CD4-positive, alpha-beta T cell treated with Interleukin-12 subunit alpha and Interleukin-12 subunit beta, for 1 hour (primary cell): Measurements from ENCODE around the gene ZNF555.
"Not testable (repeated sequence)": the region's sequence is repeated elsewhere in the genome, so short reads cannot be mapped to it uniquely, and the experiment has no call there.

Experiments
- DNase-seq: peaks from one replicate; pipeline ENCODE4 v3.0.0-alpha.2; 2020

ZNF555 gene

DNA sequence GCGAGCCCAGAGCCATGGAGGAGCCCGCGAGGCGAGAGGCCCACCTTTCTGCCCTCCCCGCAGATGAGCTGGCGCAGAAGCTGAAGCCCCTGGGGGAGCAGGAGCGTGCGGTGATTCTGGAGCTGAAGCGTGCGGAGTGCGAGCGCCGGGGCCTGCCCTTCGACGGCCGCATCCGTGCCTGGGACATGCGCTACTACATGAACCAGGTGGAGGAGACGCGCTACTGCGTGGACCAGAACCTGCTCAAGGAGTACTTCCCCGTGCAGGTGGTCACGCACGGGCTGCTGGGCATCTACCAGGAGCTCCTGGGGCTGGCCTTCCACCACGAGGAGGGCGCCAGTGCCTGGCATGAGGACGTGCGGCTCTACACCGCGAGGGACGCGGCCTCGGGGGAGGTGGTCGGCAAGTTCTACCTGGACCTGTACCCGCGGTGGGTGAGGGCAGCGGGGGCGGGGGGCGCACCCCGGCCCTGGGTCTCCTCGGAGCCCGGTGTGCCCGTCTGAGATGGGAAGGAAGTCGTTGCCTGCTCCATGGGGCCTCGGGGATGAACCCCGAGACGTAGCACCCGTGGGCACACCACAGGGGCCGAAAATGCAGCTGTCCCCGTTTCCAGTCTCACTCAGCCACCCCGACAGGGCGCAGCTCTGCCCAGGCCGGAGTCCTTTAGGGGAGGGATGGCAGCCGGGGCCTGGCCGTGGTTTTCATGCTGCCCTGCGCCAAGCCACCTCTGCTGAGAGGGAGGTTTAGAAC lies 33.7 kb upstream of the ZNF555 start:
- DNase-seq: no peak

DNA sequence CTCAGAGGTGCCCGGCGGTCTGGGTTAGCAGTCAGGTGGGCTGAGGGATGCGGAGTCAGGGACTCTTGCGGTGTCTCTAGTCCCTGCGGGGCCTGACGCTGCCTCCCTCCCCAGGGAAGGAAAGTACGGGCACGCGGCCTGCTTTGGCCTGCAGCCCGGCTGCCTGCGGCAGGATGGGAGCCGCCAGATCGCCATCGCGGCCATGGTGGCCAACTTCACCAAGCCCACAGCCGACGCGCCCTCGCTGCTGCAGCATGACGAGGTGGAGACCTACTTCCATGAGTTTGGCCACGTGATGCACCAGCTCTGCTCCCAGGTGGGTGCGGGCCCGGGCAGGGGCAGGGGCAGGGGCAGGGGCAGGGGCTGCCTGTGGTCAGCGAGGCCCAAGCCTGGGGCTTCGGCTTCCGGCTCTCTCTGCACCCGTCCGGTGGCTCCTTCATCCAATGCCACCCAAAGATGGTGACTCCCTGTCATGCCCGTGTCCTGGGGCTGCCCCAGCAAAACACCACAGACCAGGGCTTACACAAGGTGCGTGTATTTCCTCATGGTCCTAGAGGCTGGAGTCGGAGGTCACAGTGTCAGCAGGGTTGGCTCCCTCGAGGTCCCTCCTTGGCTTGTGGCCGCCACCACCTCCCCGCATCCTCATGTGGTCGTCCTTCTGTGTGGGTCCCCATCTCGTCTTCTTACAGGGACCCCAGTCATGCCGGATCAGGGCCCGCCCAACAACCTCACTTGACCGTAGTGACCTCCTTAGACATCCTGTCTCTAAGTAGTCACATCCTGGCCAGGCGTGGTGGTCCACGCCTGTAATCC lies 32.9 kb upstream of the ZNF555 start:
- no peak for DNase-seq

DNA sequence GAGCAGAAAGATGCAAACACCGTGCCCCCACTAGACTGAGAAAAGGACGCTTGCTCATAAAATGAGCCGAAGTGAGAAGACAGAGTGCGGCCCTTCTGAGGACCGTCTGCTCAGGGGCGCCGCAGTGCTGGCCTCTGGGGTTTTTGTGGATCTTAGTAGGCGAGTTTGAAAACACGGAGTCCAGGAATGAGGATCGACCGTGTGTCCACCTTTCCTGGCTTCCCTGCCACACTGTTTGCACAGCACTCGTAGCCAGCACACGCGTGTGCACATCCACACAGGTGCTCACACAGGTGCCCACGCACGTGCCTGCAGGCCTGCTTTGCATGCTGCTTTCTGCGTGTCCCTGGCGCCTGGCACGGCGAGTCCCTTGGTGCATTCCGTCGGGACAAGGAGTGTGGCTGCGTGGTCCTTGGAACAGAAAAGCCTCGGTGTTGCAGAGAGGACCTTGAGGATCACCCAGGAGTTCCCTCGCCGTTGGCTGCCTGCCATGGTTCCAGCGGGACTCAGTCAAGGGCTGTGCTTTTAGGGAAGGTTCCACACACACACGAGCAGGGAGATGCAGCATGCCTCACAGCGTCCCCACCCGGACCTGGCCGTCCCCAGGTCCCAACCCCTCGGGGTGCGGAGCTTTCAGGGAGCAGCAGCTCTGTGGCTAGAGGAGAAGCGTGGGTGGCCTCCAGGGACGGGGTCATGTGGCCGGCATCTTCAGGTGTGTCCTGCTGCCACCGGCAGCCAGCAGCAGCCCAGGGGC lies 31.7 kb upstream of the ZNF555 start:
- no peak for DNase-seq

DNA sequence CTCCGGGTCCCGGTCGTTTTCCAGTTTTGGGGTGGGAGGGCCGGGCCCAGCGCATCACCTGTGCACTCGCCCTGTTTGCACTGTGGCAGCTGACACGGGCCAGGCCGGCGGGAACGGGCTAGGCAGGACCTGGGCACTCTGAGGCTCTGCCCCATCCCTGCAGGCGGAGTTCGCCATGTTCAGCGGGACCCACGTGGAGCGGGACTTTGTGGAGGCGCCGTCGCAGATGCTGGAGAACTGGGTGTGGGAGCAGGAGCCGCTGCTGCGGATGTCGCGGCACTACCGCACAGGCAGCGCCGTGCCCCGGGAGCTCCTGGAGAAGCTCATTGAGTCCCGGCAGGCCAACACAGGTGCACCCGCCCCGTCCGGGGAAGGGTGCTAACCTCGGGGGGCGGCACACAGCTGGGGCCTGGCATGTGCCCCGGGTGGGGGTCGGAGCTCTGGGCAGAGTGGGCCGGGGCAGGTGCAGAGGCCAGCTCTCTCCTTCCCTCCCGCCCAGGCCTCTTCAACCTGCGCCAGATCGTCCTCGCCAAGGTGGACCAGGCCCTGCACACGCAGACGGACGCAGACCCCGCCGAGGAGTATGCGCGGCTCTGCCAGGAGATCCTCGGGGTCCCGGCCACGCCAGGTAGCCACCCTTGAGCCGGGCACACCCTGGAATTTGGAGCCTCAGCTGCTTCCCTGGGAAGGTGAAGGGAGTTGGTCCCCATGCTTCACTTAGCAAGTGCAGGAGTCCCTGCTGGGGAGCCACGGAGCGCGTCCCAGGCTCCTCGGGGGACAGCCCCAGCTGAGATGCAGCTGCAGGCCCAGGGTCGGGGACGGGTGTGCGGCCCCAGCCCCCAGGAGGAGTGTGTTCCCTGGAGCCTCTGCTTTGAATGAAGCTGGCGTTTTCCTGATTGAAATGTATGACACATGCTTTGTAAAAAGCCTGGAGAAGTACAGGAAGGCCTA lies 30.9 kb upstream of the ZNF555 start:
- DNase-seq: no peak

DNA sequence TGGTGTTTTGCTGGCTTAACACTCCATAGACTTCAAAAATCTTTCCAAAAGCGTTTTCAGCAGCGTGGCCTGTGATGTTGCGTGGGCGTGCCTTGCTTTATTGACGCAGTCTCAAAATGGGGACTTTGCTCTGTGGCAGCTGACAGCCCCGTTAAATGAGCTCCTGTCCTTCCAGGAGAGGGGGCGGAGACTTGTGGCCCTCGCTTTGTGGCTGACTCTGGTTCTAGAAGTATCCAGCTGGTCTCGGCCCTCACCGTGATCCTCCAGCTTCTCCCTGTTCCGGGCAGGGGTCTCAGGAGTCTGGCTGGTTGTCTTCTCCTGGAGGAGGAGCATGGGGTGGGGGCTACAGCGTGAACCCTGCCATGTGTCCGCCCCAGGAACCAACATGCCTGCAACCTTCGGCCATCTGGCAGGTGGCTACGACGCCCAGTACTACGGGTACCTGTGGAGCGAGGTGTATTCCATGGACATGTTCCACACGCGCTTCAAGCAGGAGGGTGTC lies 30.0 kb upstream of the ZNF555 start:
- DNase-seq: no peak

DNA sequence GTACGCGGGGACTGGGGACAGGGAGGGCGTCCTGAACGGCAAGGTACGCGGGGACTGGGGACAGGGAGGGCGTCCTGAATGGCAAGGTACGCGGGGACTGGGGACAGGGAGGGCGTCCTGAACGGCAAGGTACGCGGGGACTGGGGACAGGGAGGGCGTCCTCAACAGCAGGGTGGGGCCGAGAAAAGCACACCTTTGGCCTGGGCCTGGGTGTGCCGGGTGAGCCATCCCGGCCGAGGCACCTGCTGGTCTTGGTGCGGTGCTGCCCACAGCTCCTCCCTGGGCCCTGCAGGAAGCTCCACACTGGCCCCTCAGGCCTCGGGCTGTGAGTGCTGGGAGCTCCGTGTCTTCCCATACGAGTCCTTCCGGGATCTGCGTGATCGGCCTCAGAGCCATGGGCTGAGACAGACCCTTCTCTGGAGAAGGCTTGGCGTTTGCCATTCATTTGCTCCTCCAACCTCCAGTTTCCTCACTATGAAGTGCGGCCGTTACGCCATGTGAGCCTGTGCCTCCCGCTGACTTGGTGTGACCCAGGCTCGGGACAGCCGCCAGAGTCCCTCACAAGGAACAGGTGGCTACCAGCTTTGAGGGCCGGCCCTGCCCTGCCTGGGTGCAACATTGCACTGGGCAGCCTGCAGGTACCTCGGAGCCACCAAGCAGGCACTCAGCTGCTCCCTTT lies 29.4 kb upstream of the ZNF555 start:
- no peak for DNase-seq

DNA sequence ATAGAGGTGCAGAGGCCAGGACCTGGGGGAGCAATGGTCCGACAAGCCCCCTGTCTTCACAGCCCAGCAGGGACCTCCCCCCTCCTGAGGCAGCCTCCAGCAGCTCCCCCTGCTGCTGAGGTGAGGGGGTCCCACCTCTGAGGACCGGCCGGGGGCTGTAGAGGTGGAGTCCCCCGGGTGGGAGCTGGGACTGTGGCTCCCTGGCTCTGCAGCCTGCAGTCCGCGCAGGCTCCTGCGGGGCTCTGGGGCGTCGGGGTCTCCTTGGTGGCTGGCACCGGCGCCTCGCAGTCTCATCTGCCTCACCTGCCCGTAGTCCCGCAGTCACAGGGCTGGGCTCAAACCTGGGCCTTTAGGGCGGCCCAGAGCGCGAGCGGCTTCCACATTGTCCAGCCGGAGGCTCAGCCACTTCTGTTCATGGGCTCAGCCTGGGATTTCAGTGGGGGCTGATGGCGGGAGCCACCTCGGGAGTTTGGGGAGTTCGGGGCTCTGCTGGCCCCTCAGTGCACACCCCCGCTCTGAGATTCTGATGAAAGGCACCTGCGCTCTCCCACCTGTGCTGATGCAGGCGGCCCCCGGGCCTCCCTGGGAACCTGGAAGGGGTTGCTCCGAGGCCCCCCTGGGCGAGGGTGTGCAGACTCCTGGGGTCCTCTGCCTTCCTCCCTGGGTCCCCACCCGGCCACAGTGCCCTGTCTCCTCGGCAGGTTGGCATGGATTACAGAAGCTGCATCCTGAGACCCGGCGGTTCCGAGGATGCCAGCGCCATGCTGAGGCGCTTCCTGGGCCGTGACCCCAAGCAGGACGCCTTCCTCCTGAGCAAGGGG lies 28.7 kb upstream of the ZNF555 start:
- no peak for DNase-seq

DNA sequence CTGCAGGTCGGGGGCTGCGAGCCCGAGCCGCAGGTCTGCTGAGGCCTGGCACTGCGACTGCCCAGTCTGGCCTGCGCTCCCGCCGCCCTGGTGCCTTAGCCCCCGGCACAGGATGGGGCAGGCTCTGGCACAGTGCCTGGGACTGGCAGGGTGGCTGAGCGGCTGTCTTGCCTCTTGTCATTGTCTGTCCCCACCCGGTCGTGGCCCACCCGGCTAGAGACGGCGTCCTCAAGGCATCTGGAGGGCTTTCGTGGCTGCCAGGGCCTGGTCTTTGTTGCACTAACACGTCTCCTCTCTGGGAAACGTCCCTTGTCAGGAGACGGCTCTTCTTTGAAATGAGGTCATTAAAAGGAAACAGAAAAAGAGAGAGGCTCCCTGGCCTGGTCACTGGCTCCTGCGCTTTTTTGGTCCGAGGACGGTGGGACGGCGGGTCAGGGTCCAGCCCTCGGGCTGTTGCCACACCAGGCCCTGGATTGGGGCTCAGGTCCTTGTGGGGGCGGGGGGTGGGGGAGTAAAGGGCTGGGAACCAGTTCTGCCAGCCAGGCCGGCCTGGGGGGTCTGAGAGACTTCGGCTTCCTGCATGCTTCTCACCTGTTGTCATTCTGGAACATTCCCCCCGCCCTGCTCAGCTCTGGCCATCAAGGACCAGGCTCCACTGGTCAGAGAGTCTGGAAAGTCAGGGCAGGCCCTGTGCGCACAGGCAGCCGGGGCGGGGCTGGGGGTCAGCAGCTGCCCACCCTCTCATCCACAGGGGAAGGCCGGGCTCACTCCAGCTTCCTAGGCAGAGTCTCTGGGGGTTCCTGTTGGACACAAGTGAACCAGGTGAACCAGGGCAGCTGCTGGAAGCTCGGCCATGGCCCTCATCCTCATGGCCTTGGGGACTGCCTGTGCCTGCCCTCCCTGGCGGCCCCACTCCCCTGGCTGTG lies 27.8 kb upstream of the ZNF555 start:
- no peak for DNase-seq

DNA sequence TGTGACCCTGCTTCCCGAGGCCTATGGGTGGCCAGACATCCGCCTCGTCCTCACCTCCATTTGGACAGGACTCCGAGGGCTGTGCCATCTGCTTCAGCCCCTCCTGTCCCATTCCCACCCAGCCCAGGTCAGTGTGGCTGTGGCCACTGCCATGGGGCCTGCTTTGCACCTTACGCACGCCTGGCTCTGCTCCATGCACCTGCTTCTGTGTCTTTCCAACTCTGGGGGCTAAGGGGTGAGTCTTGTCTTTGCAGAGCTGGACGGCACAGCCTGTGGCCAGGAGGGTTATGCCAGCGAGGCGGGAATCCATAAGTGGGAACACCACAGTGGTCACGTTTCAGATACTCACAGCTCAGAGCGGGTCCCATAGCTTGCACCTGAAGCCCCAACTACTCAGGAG lies 26.8 kb upstream of the ZNF555 start:
- no peak for DNase-seq

DNA sequence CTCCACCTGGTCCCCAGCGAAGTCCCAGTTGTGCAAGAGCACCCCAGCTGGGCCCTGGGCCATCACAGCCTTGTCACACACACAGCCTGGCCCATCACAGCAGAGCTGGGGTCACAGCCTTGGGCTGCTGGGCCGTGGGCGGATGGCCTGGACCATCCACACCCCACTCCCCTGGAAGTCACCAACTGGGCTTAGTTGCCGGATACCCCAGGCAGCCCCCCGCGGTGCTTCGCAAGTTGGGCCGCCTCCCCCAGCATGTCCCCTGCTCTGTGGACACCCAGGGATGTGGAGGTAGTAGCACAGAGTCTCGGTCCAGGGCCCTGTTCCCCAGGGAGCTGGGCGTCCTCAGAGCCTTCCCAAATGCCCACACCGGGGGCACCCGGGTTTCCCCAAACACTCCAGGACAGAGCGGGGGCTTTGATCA lies 26.1 kb upstream of the ZNF555 start:
- DNase-seq: no peak

DNA sequence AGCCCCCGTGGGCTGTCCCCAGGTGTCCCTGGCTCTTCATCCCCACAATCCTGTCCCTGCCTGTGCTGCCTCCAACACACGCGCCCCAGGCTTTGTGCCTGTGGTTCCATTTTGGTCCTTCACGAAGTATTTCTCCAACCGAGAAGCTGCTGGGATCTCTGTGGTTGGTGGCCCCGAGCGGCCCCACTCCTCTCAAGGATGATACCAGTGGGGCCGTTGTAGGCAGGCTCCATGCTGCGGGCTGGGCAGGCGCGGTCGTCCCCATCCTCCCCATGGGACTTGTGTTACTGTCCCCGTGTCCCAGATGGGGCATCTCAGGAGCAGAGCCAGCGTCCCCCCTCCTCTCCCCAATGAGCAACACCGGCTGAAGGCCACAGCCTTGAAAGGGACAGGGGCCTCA lies 25.4 kb upstream of the ZNF555 start:
- DNase-seq: no peak

DNA sequence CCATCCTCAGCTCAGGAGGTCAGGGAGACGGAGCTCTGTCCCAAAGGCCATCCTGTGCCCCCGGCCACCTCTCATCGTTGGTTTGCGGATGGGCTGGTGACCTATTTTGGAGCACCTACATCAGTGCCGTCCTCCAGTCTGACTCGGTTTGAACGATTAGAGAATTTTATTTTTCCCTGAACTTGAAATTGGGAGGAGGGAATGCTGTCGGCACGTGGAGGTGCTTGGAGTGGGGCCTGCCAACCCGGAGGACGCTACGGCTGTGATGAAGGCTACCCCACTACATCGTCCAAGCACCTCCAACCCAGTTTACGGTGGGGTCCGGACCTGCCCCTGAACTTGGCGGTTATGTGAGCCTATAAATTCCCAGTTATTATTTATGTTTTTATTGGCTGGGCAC lies 24.6 kb upstream of the ZNF555 start:
- no peak for DNase-seq

DNA sequence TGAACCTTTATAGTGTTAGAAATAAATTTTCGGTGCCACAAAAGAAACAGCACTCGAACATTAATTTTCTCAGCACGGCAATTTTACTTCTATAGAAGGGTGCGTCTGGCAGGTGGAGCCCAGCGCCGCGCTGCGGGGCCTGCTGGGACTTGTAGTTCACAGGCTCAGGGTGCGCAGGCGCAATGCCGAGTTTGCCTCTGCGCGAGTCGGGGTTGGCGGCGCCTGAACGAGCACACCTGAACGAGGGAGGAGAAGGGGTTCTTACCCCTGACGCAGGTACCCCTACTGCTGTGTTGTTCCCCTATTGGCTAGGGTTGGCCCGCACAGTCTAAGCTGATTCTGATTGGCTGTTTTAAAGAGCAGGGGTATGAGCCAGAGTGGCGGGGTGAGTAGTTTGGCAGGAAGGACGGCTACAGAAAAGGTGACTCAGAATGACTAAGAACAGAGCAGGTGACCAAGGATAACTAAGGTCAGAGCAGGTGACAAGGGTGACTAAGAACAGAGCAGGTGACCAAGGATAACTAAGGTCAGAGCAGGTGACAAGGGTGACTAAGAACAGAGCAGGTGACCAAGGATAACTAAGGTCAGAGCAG lies 23.9 kb upstream of the ZNF555 start:
- not testable (repeated sequence) for DNase-seq

DNA sequence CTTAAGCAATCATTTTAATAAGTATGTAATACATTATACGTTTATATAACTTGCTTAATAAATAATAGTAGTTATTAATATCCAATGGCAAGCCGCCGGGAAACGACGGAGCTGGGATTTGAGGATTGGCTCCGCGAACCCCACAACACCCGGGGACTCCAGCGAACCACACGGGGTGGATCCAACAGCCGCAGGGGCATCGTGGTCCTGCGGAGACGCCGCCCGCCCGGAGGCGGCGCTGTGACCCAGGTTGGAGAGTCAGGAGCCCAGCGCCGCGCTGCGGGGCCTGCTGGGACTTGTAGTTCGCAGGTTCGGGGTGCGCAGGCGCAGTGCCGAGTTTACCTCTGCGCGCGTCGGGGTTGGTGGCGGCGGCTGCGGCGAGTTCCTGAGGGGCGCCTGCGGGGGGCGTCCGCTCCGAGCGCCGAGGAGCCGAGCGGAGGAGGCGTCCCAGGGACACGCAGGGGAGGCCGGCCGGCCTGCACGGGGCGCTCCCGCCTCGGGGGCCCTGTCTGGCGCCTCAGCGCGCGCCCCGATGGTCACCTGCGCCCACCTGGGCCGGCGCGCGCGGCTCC lies 21.6 kb upstream of the ZNF555 start, which contains the start of gene ZNF554:
Gene ZNF554, plus strand, starts transcription at position 329 of the 572 bp plus-strand sequence. Its CDS starts 204 bp downstream, at position 533.
- peak; percentile 97 for DNase-seq

DNA sequence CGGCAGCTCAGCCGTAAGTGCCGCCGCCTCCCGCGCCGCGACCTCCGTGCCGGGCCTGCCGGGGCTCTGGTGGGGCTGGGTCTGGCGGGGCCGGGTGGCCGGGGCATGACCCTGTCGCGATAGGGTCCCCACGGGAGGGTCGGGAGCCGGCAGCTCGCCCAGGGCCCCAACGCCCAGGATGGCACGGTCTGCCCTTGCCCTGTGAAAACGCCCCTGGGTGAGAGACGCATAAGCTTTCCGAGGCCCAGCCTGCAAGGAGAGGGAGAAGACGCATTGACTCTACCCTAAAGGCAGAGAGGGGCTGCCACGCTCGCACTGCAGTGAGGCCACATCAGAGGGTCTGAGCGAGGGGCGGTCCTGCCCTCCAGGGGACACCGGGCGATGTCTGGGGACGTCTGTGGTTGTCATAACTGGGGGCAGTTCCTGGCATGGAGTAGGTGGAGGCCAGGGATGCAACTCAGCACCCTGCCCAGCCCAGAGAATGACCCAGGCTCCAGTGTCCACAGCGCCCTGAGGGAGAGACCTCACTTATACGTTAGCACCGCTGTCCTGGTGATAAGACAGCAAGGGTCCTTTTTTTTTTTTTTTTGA lies 21.1 kb upstream of the ZNF555 start:
- DNase-seq: no peak

DNA sequence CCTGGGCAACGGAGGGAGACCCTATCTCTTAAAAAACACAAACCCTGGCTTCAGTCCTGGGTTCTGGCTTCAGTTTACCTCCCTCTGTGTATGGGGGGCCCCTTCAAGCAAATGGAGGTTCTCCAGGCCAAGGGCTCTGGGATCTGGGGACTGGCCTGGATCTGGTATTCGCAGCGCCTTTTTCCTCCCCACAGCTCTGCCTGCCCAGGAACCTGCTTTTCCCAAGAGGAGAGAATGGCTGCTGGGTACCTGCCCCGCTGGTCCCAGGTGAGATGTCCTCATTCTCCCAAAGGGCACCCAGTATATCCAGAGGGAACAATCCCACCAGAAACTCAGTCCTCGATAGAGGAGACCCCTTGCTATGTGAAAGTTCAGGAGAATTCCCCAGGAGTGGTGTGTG lies 18.4 kb upstream of the ZNF555 start:
- no peak for DNase-seq

DNA sequence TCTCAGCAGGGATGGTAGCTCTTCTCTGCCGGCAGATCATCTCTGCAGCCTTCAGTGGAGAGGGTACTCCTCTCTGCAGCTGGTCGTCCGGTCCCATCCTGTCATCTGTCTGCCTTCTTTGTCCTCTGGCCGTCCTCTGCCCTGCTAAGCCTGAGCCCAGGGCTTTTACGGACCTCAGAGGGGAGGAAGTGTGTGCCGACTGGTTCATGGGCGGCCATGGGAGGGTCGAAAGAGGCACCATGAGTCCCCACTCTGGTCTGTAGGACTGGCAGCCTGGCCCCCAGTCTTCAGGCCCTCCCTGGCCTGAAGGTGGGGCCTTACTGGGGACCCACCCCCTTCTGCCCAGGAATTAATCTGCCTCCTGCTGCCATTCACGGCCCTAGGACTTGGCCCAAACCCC lies 17.6 kb upstream of the ZNF555 start:
- no peak for DNase-seq

DNA sequence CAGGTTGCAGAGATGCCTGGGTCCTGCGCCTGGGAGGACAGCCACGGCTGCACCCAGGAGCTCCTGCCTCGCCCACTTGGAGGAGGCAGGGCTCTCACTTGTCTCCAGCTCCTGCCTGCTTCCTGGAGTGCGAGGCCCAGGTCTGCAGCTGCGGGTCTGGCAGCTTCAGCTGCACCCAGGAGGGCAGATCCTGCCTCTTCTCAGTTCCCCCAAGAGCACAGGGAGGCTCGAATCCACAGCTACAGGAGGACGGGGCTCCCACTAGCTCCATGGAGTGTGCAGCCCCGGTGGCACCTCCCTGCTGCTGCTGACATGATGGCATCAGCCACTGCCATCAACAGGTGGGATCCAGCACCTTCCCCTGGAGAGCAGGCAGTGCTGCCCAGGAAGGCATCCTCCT lies 17.1 kb upstream of the ZNF555 start:
- no peak for DNase-seq
